ENCODE measurements around the gene RAVER1.

GRCh38 chr19:10290876-10291553 is 42.3 kb downstream of the RAVER1 start:
- TF ChIP-seq EP300 (IDR thresholded peaks at IDR 0.05): no peak
- TF ChIP-seq POLR2AphosphoS5 (IDR thresholded peaks at IDR 0.05): no peak
- TF ChIP-seq POLR2A (IDR thresholded peaks at IDR 0.05): no peak
- no peak for TF ChIP-seq CTCF (IDR thresholded peaks at IDR 0.05)

Data from stomach (tissue), 4 donors.